Measurements from ENCODE around the gene CNOT11.
"Not testable (repeated sequence)": the region's sequence is repeated elsewhere in the genome, so short reads cannot be mapped to it uniquely, and the experiment has no call there.

Gene CNOT11

GRCh38 chr2:101241158-101241557 lies 11.5 kb upstream of the CNOT11 start:
- no peak for TF ChIP-seq TCF4 (CRISPR knock-in tag; IDR thresholded peaks at IDR 0.05; ENCODE audit: borderline replicate concordance)
- no peak for TF ChIP-seq PATZ1 (CRISPR knock-in tag; IDR thresholded peaks at IDR 0.05; ENCODE audit: borderline replicate concordance)
- no peak for TF ChIP-seq ZNF70 (CRISPR knock-in tag; IDR thresholded peaks at IDR 0.05)
- TF ChIP-seq ZNF565 (CRISPR knock-in tag; conservative IDR thresholded peaks at IDR 0.05; ENCODE audit: low read depth), result no peak
- no peak for TF ChIP-seq PPARA (CRISPR knock-in tag; IDR thresholded peaks at IDR 0.05; ENCODE audit: borderline replicate concordance)
- no peak for TF ChIP-seq SNAI2 (CRISPR knock-in tag; IDR thresholded peaks at IDR 0.05)
- TF ChIP-seq ZFP30 (CRISPR knock-in tag; IDR thresholded peaks at IDR 0.05), result no peak
- no peak for TF ChIP-seq OSR1 (CRISPR knock-in tag; IDR thresholded peaks at IDR 0.05)
- no peak for TF ChIP-seq RARB (CRISPR knock-in tag; IDR thresholded peaks at IDR 0.05)
- TF ChIP-seq TSHZ2 (CRISPR knock-in tag; IDR thresholded peaks at IDR 0.05), result no peak
- TF ChIP-seq ISL1 (CRISPR knock-in tag; IDR thresholded peaks at IDR 0.05), result no peak
- TF ChIP-seq CSDC2 (CRISPR knock-in tag; IDR thresholded peaks at IDR 0.05), result no peak
- TF ChIP-seq ZFP3 (CRISPR knock-in tag; IDR thresholded peaks at IDR 0.05), result no peak
- no peak for TF ChIP-seq TOX (CRISPR knock-in tag; IDR thresholded peaks at IDR 0.05; ENCODE audit: borderline replicate concordance)
- no peak for TF ChIP-seq ZNF8 (CRISPR knock-in tag; IDR thresholded peaks at IDR 0.05)
- TF ChIP-seq CSRNP3 (CRISPR knock-in tag; IDR thresholded peaks at IDR 0.05), result no peak

GRCh38 chr2:101244373-101244772 lies 8.3 kb upstream of the CNOT11 start:
- ATAC-seq, result not testable (repeated sequence)

More at GRCh38 chr2:101241158-101241557, 11.5 kb upstream of the CNOT11 start:
- ATAC-seq, result no peak

- ATAC-seq, result not testable (repeated sequence)
These were observed 7.8 kb upstream of the CNOT11 start for GRCh38 chr2:101244899-101245298.

- ATAC-seq, result not testable (repeated sequence)
These were observed 7.2 kb upstream of the CNOT11 start for GRCh38 chr2:101245468-101245867.

GRCh38 chr2:101248756-101249155 lies 3.9 kb upstream of the CNOT11 start:
- not testable (repeated sequence) for ATAC-seq

GRCh38 chr2:101249826-101250225 lies 2.9 kb upstream of the CNOT11 start:
- no peak for ATAC-seq

GRCh38 chr2:101251246-101251781 lies 1.4 kb upstream of the CNOT11 start:
- ATAC-seq, result not testable (repeated sequence)

More at GRCh38 chr2:101249826-101250225, 2.9 kb upstream of the CNOT11 start:
- TF ChIP-seq ZNF565 (CRISPR knock-in tag; conservative IDR thresholded peaks at IDR 0.05; ENCODE audit: low read depth) (no peak), OSR1 (CRISPR knock-in tag; IDR thresholded peaks at IDR 0.05) (no peak), POU6F1 (CRISPR knock-in tag; IDR thresholded peaks at IDR 0.05; ENCODE audit: borderline replicate concordance, low read depth) (no peak)
